ENCODE results near the gene CHID1.

Gene CHID1

DNA sequence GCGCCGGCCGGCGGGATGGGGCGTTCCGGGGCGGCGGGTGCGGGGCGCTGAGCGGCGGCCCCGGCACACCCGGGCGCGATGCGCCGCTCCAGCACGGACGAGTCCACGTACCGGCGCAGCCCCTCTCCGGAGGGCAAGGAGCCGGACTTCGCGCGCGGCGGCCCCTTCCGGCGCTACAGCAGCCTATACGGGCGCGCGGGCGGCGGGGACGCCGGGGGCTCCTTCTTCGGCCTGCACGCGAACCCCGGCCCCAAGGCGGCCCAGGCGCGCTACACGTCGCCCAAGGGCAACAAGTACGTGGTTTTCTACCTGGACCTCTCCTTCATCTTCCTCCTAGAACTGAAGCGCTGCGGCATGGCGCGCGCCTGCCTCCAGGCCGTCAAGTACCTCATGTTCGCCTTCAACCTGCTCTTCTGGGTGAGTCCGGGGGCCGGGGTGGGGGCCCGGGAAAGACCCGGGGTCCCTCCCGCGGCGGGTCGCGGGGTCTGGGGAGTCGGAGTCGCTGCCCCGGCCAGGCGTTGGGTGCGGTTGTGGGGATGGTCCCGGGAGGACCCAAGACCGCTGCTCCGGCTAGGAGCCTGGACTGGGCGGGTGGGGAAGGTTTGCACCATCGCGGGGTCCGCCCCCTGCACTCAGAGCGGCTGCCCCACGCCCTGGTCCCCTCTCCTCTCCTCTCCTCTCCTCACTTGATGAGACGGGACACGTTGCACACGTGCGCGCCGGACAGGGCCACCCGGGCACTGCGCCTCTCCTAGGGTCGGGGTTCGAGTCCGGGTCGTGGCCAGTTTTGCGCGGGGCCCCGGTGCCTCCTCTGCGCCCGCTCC is 60.4 kb downstream of the CHID1 start:
- DNase-seq (ENCODE audit: low spot score): no peak
- TF ChIP-seq, protein P1, sequence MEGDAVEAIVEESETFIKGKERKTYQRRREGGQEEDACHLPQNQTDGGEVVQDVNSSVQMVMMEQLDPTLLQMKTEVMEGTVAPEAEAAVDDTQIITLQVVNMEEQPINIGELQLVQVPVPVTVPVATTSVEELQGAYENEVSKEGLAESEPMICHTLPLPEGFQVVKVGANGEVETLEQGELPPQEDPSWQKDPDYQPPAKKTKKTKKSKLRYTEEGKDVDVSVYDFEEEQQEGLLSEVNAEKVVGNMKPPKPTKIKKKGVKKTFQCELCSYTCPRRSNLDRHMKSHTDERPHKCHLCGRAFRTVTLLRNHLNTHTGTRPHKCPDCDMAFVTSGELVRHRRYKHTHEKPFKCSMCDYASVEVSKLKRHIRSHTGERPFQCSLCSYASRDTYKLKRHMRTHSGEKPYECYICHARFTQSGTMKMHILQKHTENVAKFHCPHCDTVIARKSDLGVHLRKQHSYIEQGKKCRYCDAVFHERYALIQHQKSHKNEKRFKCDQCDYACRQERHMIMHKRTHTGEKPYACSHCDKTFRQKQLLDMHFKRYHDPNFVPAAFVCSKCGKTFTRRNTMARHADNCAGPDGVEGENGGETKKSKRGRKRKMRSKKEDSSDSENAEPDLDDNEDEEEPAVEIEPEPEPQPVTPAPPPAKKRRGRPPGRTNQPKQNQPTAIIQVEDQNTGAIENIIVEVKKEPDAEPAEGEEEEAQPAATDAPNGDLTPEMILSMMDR (IDR thresholded peaks at IDR 0.05; ENCODE audit: borderline replicate concordance, control extremely low read depth, extremely low read depth, insufficient read depth, missing control alignments): no peak
- in situ Hi-C loops (cut with MboI; ENCODE audit: low sequenced_read_pairs, unreplicated experiment): loop anchor here (10.0 kb wide), 1 partner anchor 205 kb away; no protein-coding TSS in a partner anchor

DNA sequence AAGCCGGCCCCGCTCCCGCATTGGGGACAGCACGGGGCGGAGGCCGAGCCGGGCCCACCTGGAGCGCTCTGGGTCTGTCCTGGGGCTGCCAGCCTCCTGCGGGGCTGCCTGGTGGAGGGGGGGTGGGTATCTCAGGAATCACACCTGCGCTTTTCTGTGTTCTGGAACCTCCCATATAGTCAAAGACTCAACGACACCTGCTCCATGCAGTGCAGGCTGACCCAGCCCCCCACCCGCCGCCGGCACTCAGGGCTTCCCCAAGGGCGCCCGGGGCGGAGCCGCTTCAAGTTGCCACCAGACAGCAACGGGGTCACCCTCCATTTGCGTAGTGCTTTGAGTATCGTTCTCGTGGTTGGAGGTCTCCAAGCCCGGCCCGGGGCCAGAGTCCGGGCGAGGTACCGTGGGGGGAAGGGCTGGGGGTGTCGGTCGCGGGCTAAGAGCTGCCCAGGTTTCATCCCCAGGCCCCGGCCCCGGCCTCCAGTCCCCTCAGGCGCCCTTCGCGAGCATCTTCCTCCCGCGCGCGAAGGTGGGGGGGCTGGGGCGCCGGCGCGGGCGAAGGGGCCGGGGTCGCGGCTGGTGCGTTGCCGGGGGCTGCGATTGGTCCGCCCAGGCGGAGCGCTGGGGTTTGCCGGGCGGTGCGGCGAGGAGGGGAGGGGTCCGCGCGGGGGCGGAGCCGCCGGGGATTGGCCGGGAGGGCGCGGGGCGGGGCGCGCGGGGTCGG is 61.3 kb downstream of the CHID1 start:
- in situ Hi-C loops (cut with MboI; ENCODE audit: low sequenced_read_pairs, unreplicated experiment): loop anchor here (10.0 kb wide), 1 partner anchor 206 kb away; no protein-coding TSS in a partner anchor
- TF ChIP-seq, protein P1 (IDR thresholded peaks at IDR 0.05; ENCODE audit: borderline replicate concordance, control extremely low read depth, extremely low read depth, insufficient read depth, missing control alignments): no peak
- peak; percentile 80 for DNase-seq (ENCODE audit: low spot score)

DNA sequence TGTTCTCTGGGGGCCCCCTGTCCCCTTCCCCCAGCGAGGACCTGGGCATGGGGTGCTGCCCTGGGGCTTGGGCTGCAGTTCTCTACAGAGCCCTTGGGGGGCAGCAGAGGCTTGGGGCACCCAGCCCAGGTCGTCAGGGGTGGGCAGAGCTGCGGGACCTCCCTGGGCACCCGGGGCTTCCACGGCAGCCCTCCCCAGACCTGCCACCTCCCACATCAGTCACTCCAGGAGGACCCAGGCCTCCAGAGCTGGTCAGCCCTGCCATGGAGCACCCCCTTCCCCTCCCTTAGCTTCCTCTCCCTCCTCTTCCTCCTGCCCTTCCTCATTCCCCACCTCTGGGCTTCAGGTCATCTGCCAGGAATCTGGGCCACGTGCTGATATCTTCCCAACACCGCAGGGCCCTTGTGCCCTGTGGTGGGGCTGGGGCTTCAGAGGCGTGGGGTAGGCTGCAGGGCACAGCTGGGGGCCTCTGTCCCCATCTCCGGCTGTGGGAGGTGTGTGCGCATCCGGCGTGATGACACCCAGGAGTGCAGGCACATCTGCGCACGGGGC is 62.2 kb downstream of the CHID1 start:
- TF ChIP-seq, protein P1 (IDR thresholded peaks at IDR 0.05; ENCODE audit: borderline replicate concordance, control extremely low read depth, extremely low read depth, insufficient read depth, missing control alignments): peak; percentile 89
- in situ Hi-C loops (cut with MboI; ENCODE audit: low sequenced_read_pairs, unreplicated experiment): loop anchor here (10.0 kb wide), 1 partner anchor 206 kb away; no protein-coding TSS in a partner anchor
- peak; percentile 88 for DNase-seq (ENCODE audit: low spot score)

DNA sequence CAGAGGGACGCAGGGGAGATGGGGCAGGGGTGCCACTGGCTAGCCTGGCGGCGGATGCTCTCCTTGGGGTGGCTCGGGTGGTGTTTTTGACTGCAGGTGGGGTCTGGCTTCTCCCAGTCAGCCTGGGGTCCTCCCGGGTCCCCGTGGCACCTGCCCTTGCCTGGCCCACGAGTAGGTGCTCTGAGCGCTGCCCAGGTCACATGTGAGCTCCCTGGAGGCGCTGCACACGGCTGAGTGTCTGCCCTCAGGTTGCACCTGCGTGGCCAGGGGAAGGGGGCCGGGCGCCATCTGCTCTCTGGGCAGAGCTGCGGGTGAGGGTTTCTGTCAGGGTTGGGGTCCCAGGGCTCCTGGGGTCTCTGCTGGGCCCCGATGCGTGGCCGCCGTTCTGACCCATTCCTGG is 62.7 kb downstream of the CHID1 start:
- in situ Hi-C loops (cut with MboI; ENCODE audit: low sequenced_read_pairs, unreplicated experiment): loop anchor here (10.0 kb wide), 1 partner anchor 207 kb away; no protein-coding TSS in a partner anchor
- TF ChIP-seq, protein P1 (IDR thresholded peaks at IDR 0.05; ENCODE audit: borderline replicate concordance, control extremely low read depth, extremely low read depth, insufficient read depth, missing control alignments): no peak
- DNase-seq (ENCODE audit: low spot score): no peak

DNA sequence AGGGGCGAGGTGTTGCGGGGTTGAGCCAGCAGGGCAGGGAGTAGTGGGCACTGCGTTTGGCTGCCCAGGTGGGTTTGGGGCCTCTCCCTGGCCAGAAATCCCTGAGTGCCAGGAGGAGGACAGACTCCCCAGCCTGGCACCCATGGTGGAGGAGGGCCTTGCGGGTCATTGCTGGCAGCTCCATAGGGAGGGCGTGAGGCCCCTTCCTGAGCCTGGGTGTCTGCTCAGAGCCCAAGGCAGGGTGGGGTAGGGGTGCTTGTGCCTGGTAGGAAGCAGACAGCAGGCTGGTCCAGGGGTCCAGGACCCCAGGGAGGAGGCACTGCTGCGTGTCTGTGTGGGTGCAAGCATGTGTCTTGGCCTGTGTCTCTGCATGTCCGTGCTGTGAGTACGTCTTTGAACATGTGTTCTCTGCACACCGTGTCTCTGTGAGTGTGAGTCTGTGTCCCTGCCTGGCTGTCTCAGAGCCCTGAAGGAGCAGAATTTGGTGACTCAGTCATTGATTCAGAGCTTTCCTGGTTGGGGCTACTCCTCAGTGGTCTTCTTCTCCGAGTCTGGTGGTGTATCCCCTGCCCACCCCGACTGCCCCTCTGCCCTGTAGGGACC is 64.0 kb downstream of the CHID1 start:
- TF ChIP-seq, protein P1 (IDR thresholded peaks at IDR 0.05; ENCODE audit: borderline replicate concordance, control extremely low read depth, extremely low read depth, insufficient read depth, missing control alignments): no peak
- in situ Hi-C loops (cut with MboI; ENCODE audit: low sequenced_read_pairs, unreplicated experiment): loop anchor here (10.0 kb wide), 1 partner anchor 208 kb away; no protein-coding TSS in a partner anchor
- DNase-seq (ENCODE audit: low spot score): no peak

All from GM13976 (cell line).